Smooth muscle cell (in vitro differentiated cells): ENCODE measurements around the gene RNF10. TPM values are rescaled to one million over a fixed set of nuclear protein-coding genes. Genes with fewer than 3 reads are reported as not detected.

Experiments
- DNase-seq: peaks from one replicate; lab custom pipeline; 2025; ENCODE audit not compliant: unreplicated experiment; lab: John Stamatoyannopoulos, UW
- H2AFZ ChIP-seq: fragments of 200-600 bp; sonication (generic); 2 replicates; pipeline ENCODE4 v1.6.0; 2016; ENCODE audit warnings: antibody characterized with exemption, low read depth, mild to moderate bottlenecking
- H3F3A ChIP-seq: fragments of 200-600 bp; sonication (generic); 2 replicates; pipeline ENCODE4 v1.6.0; 2017; ENCODE audit warnings: antibody characterized with exemption, low read depth
- H3K27ac ChIP-seq: fragments of 200-600 bp; sonication (generic); 2 replicates; pipeline ENCODE4 v1.5.1; 2016; ENCODE audit warnings: low read depth, mild to moderate bottlenecking
- H3K27me3 ChIP-seq: fragments of 200-600 bp; sonication (generic); 2 replicates; pipeline ENCODE4 v1.6.1; 2016; ENCODE audit warnings: low read depth, mild to moderate bottlenecking
- H3K36me3 ChIP-seq: fragments of 200-600 bp; sonication (generic); 2 replicates; pipeline ENCODE4 v1.5.1; 2016; ENCODE audit warnings: low read depth
- H3K4me1 ChIP-seq: fragments of 200-600 bp; sonication (generic); 2 replicates; pipeline ENCODE4 v1.5.1; 2016; ENCODE audit warnings: low read depth
- H3K4me2 ChIP-seq: fragments of 200-600 bp; sonication (generic); 2 replicates; pipeline ENCODE4 v1.6.0; 2016; ENCODE audit warnings: mild to moderate bottlenecking
- H3K4me3 ChIP-seq: fragments of 200-600 bp; sonication (generic); 2 replicates; pipeline ENCODE4 v1.5.1; 2016; ENCODE audit warnings: mild to moderate bottlenecking
- H3K79me2 ChIP-seq: fragments of 200-600 bp; sonication (generic); 2 replicates; pipeline ENCODE4 v1.6.0; 2016; ENCODE audit warnings: low read depth, mild to moderate bottlenecking
- H3K9ac ChIP-seq: fragments of 200-600 bp; sonication (generic); 2 replicates; pipeline ENCODE4 v1.6.0; 2016; ENCODE audit warnings: low read depth
- H3K9me3 ChIP-seq: fragments of 200-600 bp; sonication (generic); replicated peaks from 2 replicates; pipeline ENCODE4 v1.5.1; 2016; ENCODE audit warnings: low read depth
- H4K20me1 ChIP-seq: fragments of 200-600 bp; sonication (generic); 2 replicates; pipeline ENCODE4 v1.6.0; 2016; ENCODE audit warnings: low read depth
- CTCF ChIP-seq: fragments of 200-600 bp; sonication (generic); IDR thresholded peaks from 2 replicates; pipeline ENCODE4 v1.5.1; 2017; ENCODE audit warnings: borderline replicate concordance, mild to moderate bottlenecking, antibody characterized with exemption; ENCODE audit not compliant: insufficient read depth, poor library complexity, severe bottlenecking
- WGBS: methylation state at CpG from one replicate; pipeline ENCODE4 v1.1.7; 2016; ENCODE audit warnings: low lambda C conversion rate; 5-methylcytosine and 5-hydroxymethylcytosine counted together
- polyA plus RNA-seq: library from polyadenylated mRNA; unstranded; fragments of >200 nt; fragmentation: Nextera tagmentation; extraction: Ambion mirVana; gene quantifications from 2 replicates; pipeline ENCODE4 v1.2.1, GENCODE V29; 2016
- total RNA-seq: library from RNA; depleted of rRNA; stranded (reverse); fragments of >200 nt; gene quantifications from 2 replicates; pipeline ENCODE4 v1.2.3, GENCODE V29; 2014

The RNF10 gene
- total and polyA plus RNA-seq, 2 experiments from 2014 or later = 63.2 to 115 TPM

- WGBS = 5% methylated on average over 17 of the region's 17 CpGs
- Histone ChIP-seq H3F3A (peaks cover 12% of the 10 kb centered on the region), H4K20me1 (peaks cover 18% of the 10 kb centered on the region), H3K27ac (peak overlapping the region; percentile 42), H3K9me3 (no peaks in the 10 kb centered on the region), H2AFZ (peak overlapping the region; percentile 69), H3K4me2 (peak overlapping the region; percentile 94), H3K79me2 (peaks cover 35% of the 10 kb centered on the region), H3K27me3 (no peaks in the 10 kb centered on the region), H3K36me3 (no peaks in the 10 kb centered on the region), H3K9ac (peak overlapping the region; percentile 65), H3K4me1 (peaks cover 24% of the 10 kb centered on the region), H3K4me3 (peak overlapping the region; percentile 86)
- TF ChIP-seq CTCF = no peak
- DNase-seq = no peak
Measured at GRCh38 chr12:120495186-120495730, 38.9 kb upstream of the RNF10 start.

GRCh38 chr12:120495731-120496412 is 38.3 kb upstream of the RNF10 start, which contains the start of gene DYNLL1:
Gene DYNLL1 (plus strand): TSS chr12:120496113. CDS start chr12:120496422, 309 bp downstream.
- Histone ChIP-seq H3F3A (peaks cover 12% of the 10 kb centered on the region), H3K4me1 (peaks cover 24% of the 10 kb centered on the region), H3K27ac (peak within 1 kb of the TSS; percentile 59), H4K20me1 (peaks cover 18% of the 10 kb centered on the region), H3K27me3 (no peaks in the 10 kb centered on the region), H3K9me3 (no peaks in the 10 kb centered on the region), H3K4me2 (peak within 1 kb of the TSS; percentile 94), H3K9ac (peak within 1 kb of the TSS; percentile 78), H2AFZ (peak within 1 kb of the TSS; percentile 69), H3K79me2 (peaks cover 35% of the 10 kb centered on the region), H3K36me3 (no peaks in the 10 kb centered on the region), H3K4me3 (peak within 1 kb of the TSS; percentile 86)
- WGBS = under 1% methylated on average over 49 of the region's 53 CpGs
- peak; percentile 94 for DNase-seq
- TF ChIP-seq CTCF = no peak

- peak overlapping the region; percentile 90 for H3K4me2 ChIP-seq
- H3K4me1 ChIP-seq = peaks cover 24% of the 10 kb centered on the region
- peaks cover 35% of the 10 kb centered on the region for H3K79me2 ChIP-seq
- H2AFZ ChIP-seq = peak overlapping the region; percentile 1
- peak overlapping the region; percentile 59 for H3K27ac ChIP-seq
- peaks cover 12% of the 10 kb centered on the region for H3F3A ChIP-seq
- peak overlapping the region; percentile 78 for H3K9ac ChIP-seq
- peak overlapping the region; percentile 86 for H3K4me3 ChIP-seq
- no peaks in the 10 kb centered on the region for H3K36me3 ChIP-seq
- TF ChIP-seq CTCF = no peak
- DNase-seq = peak; percentile 39
- H4K20me1 ChIP-seq = peaks cover 18% of the 10 kb centered on the region
- no peaks in the 10 kb centered on the region for H3K9me3 ChIP-seq
- WGBS = 1% methylated on average over 45 of the region's 47 CpGs
- H3K27me3 ChIP-seq = no peaks in the 10 kb centered on the region
Measured at GRCh38 chr12:120496413-120497340, 37.5 kb upstream of the RNF10 start.
